OCI-LY1 (cell line): ENCODE measurements around the gene MGAT2.
"Not testable (repeated sequence)": the region's sequence is repeated elsewhere in the genome, so short reads cannot be mapped to it uniquely, and the experiment has no call there.

ENCODE experiments used
- H2AFZ ChIP-seq: fragments of 200-600 bp; sonication (generic), shearing (Covaris generic); 2 replicates; pipeline ENCODE4 v1.6.0; 2014; ENCODE audit warnings: antibody characterized with exemption, mild to moderate bottlenecking, low read length
- H3F3A ChIP-seq: fragments of 200-600 bp; sonication (generic), shearing (Covaris generic); 2 replicates; pipeline ENCODE4 v1.6.0; 2014; ENCODE audit warnings: mild to moderate bottlenecking, antibody characterized with exemption, low read length, moderate library complexity; ENCODE audit not compliant: insufficient read depth
- H3K27ac ChIP-seq: fragments of 200-600 bp; sonication (generic); 2 replicates; pipeline ENCODE4 v1.5.1; 2014; ENCODE audit warnings: low read length, mixed run types, mild to moderate bottlenecking, low read depth; ENCODE audit not compliant: poor library complexity, severe bottlenecking
- H3K27me3 ChIP-seq: fragments of 200-600 bp; sonication (generic); 2 replicates; pipeline ENCODE4 v1.6.0; 2014; ENCODE audit warnings: antibody characterized with exemption, mild to moderate bottlenecking, low read length, moderate library complexity; ENCODE audit not compliant: insufficient read depth
- H3K36me3 ChIP-seq: fragments of 200-600 bp; sonication (generic); 2 replicates; pipeline ENCODE4 v1.6.1; 2014; ENCODE audit warnings: mild to moderate bottlenecking, antibody characterized with exemption, low read length, moderate library complexity, mixed read lengths; ENCODE audit not compliant: insufficient read depth
- H3K4me1 ChIP-seq: fragments of 200-600 bp; sonication (generic); 2 replicates; pipeline ENCODE4 v1.5.1; 2014; ENCODE audit warnings: mild to moderate bottlenecking, low read length, moderate library complexity; ENCODE audit not compliant: insufficient read depth, severe bottlenecking
- H3K4me2 ChIP-seq: fragments of 200-600 bp; sonication (generic), shearing (Covaris generic); 2 replicates; pipeline ENCODE4 v1.6.1; 2014; ENCODE audit warnings: low read length
- H3K4me3 ChIP-seq: fragments of 200-600 bp; sonication (generic); 2 replicates; pipeline ENCODE4 v1.5.1; 2014; ENCODE audit warnings: low read length, low read depth, mild to moderate bottlenecking, mixed read lengths; ENCODE audit not compliant: poor library complexity, severe bottlenecking
- H3K79me2 ChIP-seq: fragments of 200-600 bp; shearing (Covaris generic); 2 replicates; pipeline ENCODE4 v1.6.1; 2016; ENCODE audit warnings: mixed run types, low read length, mixed read lengths; ENCODE audit not compliant: insufficient read depth
- H3K9ac ChIP-seq: fragments of 200-600 bp; sonication (generic), shearing (Covaris generic); 2 replicates; pipeline ENCODE4 v1.6.1; 2014; ENCODE audit warnings: mild to moderate bottlenecking, low read length, mixed read lengths
- H3K9me2 ChIP-seq: fragments of 200-600 bp; sonication (generic), shearing (Covaris generic); 2 replicates; pipeline ENCODE4 v1.6.1; 2014; ENCODE audit warnings: low read depth, mild to moderate bottlenecking, low read length, mixed read lengths
- H3K9me3 ChIP-seq: fragments of 200-600 bp; shearing (Covaris generic); 2 replicates; pipeline ENCODE4 v1.6.1; 2014; ENCODE audit warnings: low read length, mixed read lengths
- H4K20me1 ChIP-seq: fragments of 200-600 bp; sonication (generic), shearing (Covaris generic); 2 replicates; pipeline ENCODE4 v1.6.0; 2016; ENCODE audit warnings: mild to moderate bottlenecking, low read length; ENCODE audit not compliant: insufficient read depth
- CTCF ChIP-seq: fragments of 200-600 bp; sonication (generic), shearing (Covaris generic); IDR thresholded peaks from 2 replicates; pipeline ENCODE4 v1.5.1; 2017; ENCODE audit warnings: mild to moderate bottlenecking, antibody characterized with exemption, low read length, moderate library complexity, mixed read lengths
- EZH2 ChIP-seq: fragments of 200-600 bp; sonication (generic), shearing (Covaris generic); IDR thresholded peaks from 2 replicates; pipeline ENCODE4 v1.8.0; 2017; ENCODE audit warnings: borderline replicate concordance, mixed run types, mild to moderate bottlenecking, antibody characterized with exemption, low read length, moderate library complexity, mixed read lengths

Gene MGAT2

GRCh38 chr14:49654511-49654910 is 33.9 kb downstream of the MGAT2 start:
- Histone ChIP-seq H3K4me2 (no peak overlapping the region), H3K9ac (no peak overlapping the region), H2AFZ (no peak overlapping the region), H4K20me1 (no peaks in the 10 kb centered on the region), H3K4me3 (no peak overlapping the region), H3K27me3 (no peaks in the 10 kb centered on the region), H3K4me1 (no peaks in the 10 kb centered on the region), H3K9me2 (no peaks in the 10 kb centered on the region), H3K27ac (no peak overlapping the region), H3F3A (no peaks in the 10 kb centered on the region), H3K9me3 (no peaks in the 10 kb centered on the region), H3K79me2 (no peaks in the 10 kb centered on the region), H3K36me3 (peaks cover 32% of the 10 kb centered on the region)
- TF ChIP-seq CTCF (no peak), EZH2 (no peak)

- not testable (repeated sequence) for H3K4me1 ChIP-seq, H3K27ac ChIP-seq, H3K79me2 ChIP-seq, H3K9me2 ChIP-seq, H3K9me3 ChIP-seq, H2AFZ ChIP-seq, H3K4me2 ChIP-seq, H3K9ac ChIP-seq, H4K20me1 ChIP-seq, H3K27me3 ChIP-seq, H3F3A ChIP-seq, H3K4me3 ChIP-seq
- H3K36me3 ChIP-seq, result peaks cover 29% of the 10 kb centered on the region
These were observed 36.9 kb downstream of the MGAT2 start for GRCh38 chr14:49657500-49657899.

- no peaks in the 10 kb centered on the region for H3K27me3 ChIP-seq
- no peaks in the 10 kb centered on the region for H3K4me1 ChIP-seq
- H3K27ac ChIP-seq, result no peak overlapping the region
- H3K4me2 ChIP-seq, result no peak overlapping the region
- no peak for TF ChIP-seq EZH2
- no peak for TF ChIP-seq CTCF
- no peaks in the 10 kb centered on the region for H3K9me2 ChIP-seq
- no peaks in the 10 kb centered on the region for H4K20me1 ChIP-seq
- no peak overlapping the region for H3K9ac ChIP-seq
- H2AFZ ChIP-seq, result no peak overlapping the region
- H3K9me3 ChIP-seq, result no peaks in the 10 kb centered on the region
- no peaks in the 10 kb centered on the region for H3F3A ChIP-seq
- H3K4me3 ChIP-seq, result no peak overlapping the region
- no peaks in the 10 kb centered on the region for H3K79me2 ChIP-seq
- H3K36me3 ChIP-seq, result peaks cover 29% of the 10 kb centered on the region
These were observed 39.2 kb downstream of the MGAT2 start for GRCh38 chr14:49659526-49660455.

GRCh38 chr14:49670475-49670874 is 49.9 kb downstream of the MGAT2 start:
- Histone ChIP-seq H3K4me1 (no peaks in the 10 kb centered on the region), H2AFZ (no peak overlapping the region), H3K4me3 (no peak overlapping the region), H3K79me2 (no peaks in the 10 kb centered on the region), H3F3A (no peaks in the 10 kb centered on the region), H3K4me2 (no peak overlapping the region), H3K9ac (no peak overlapping the region), H3K27me3 (no peaks in the 10 kb centered on the region), H3K9me3 (no peaks in the 10 kb centered on the region), H4K20me1 (no peaks in the 10 kb centered on the region), H3K9me2 (no peaks in the 10 kb centered on the region), H3K27ac (no peak overlapping the region), H3K36me3 (peaks cover 61% of the 10 kb centered on the region)
- TF ChIP-seq EZH2 (no peak), CTCF (no peak)
